GM13976 (cell line): ENCODE measurements around the gene DENND6B.
"Not testable (repeated sequence)": the region's sequence is repeated elsewhere in the genome, so short reads cannot be mapped to it uniquely, and the experiment has no call there.

ENCODE experiments used
- DNase-seq: peaks from one replicate; pipeline ENCODE4 v3.0.0; 2012; ENCODE audit warnings: low spot score
- in situ Hi-C: fragments of 300-500 bp; cut with MboI; formaldehyde crosslinking; loops from one replicate; pipeline ENCODE4 v1.12.0; 2022; ENCODE audit warnings: low sequenced_read_pairs, mixed read lengths, inconsistent platforms; ENCODE audit not compliant: unreplicated experiment
- TF ChIP-seq, protein P1 (sequence below): IDR thresholded peaks from 2 replicates; pipeline ENCODE4 v1.5.1; 2012; ENCODE audit warnings: borderline replicate concordance, mild to moderate bottlenecking; ENCODE audit not compliant: insufficient read depth; ENCODE audit errors: extremely low read depth, missing control alignments, control extremely low read depth

The DENND6B gene

GRCh38 chr22:50338860-50339462 is 12.1 kb upstream of the DENND6B start:
- TF ChIP-seq, protein P1, sequence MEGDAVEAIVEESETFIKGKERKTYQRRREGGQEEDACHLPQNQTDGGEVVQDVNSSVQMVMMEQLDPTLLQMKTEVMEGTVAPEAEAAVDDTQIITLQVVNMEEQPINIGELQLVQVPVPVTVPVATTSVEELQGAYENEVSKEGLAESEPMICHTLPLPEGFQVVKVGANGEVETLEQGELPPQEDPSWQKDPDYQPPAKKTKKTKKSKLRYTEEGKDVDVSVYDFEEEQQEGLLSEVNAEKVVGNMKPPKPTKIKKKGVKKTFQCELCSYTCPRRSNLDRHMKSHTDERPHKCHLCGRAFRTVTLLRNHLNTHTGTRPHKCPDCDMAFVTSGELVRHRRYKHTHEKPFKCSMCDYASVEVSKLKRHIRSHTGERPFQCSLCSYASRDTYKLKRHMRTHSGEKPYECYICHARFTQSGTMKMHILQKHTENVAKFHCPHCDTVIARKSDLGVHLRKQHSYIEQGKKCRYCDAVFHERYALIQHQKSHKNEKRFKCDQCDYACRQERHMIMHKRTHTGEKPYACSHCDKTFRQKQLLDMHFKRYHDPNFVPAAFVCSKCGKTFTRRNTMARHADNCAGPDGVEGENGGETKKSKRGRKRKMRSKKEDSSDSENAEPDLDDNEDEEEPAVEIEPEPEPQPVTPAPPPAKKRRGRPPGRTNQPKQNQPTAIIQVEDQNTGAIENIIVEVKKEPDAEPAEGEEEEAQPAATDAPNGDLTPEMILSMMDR = no peak
- in situ Hi-C loops = no loop called here
- DNase-seq = no peak

DNA sequence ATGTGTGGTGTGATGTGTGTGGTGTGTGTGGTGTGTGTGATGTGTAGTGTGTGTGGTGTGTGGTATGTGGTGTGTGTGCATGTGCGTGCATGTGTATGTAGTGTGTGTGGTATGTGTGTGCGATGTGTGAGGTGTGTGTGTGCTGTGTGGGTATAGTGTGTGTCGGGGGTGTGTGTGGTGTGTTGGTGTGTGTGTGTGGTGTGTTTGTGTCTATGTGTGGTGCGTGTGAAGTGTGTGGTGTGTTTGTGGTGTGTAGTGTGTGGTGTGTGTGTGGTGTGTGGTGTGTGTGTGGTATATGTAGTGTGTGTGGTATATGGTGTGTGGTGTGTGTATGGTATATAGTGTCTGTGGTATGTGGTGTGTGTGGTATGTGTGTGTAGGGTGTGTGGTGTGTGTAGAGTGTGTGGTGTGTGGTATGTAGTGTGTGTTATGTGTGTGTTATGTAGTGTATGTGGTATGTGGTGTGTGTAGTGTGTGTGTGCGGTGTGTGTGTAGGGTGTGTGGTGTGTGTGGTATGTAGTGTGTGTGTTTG is 11.3 kb upstream of the DENND6B start:
- no peak for DNase-seq
- TF ChIP-seq, protein P1 = no peak

DNA sequence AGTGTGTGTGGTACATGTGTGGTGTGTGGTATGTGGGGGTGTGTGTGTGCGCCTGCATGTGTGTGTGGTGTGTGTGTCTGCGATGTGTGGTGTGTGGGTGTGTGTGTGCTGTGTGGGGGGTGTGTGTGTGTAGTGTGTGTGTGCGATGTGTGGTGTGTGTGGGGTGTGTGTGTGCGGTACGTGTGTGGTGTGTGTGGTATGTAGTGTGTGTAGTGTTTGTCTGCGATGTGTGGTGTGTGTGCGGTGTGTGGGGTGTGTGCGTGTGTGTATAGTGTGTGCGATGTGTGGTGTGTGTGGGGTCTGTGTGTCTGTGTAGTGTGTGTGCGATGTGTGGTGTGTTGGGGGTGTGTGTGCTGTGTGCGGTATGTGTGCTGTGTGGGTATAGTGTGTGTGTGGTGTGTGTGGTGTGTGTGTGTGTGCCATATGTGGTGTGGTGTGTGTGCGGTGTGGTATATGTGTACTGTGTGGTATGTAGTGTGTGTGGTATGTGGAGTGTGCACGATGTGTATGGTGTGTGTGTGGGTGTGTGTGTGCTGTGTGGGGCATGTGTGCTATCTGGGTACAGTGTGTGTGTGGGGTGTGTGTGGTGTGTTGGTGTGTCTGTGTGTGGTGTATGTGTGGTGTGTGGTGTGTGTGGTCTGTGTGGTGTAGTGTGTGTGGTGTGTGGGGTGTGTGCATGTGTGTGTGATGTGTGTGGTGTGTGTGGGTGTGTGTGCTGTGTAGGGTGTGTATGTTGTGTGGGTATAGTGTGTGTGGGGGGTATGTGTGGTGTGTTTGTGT is 10.6 kb upstream of the DENND6B start:
- DNase-seq = no peak
- TF ChIP-seq, protein P1 = no peak
- in situ Hi-C loops = no loop called here

More for the DNA sequence above, 11.3 kb upstream of the DENND6B start:
- in situ Hi-C loops = no loop called here

DNA sequence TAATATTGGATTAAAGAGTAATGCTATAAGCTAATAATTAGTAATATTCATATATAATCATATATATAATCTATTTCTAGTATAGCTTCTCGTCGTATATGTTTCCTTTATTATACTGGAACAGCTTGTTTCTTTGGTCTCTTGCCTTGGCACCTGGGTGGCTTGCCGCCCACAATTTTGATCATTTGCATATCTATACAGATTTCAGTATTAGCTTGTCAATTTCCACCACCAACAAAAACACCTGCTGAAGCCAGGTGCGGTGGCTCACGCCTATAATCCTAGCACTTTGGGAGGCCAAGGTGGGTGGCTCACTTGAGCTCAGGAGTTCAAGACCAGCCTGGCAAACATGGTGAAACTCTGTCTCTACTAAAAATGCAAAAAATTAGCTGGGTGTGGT is 7.6 kb upstream of the DENND6B start:
- DNase-seq, in situ Hi-C loops: not testable (repeated sequence)

- no peak for DNase-seq
- TF ChIP-seq, protein P1 = no peak
- in situ Hi-C loops = loop anchor here (10.0 kb wide), 1 partner anchor 54 kb away; the partner anchor contains the start of gene MAPK11
Observed at GRCh38 chr22:50329236-50329635, 2.4 kb upstream of the DENND6B start.

DNA sequence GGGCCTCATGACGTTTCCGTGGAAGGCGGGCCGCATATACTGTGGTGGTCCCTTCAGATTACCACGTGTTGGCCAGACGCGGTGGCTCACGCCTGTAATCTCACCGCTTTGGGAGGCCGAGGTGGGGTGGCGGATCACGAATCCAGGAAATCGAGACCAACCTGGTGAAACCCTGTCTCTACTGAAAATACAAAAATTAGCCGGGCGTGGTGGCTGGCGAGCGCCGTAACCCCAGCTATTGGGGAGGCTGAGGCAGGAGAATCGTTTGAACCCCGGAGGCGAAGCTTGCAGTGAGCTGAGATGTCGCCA is 853 bp upstream of the DENND6B start:
- in situ Hi-C loops = loop anchor here (10.0 kb wide), 1 partner anchor 53 kb away; the partner anchor contains the start of gene MAPK11
- TF ChIP-seq, protein P1 = no peak
- no peak for DNase-seq
